Peyer's patch (tissue), 4 donors: ENCODE results near the gene SPATA31E1.

Experiments
- POLR2A ChIP-seq, 2 donors: fragments of 450-650 bp; IDR thresholded peaks; one replicate each; pipeline ENCODE4 v1.5.1; 2017; ENCODE audit warnings: antibody characterized with exemption in 2 of 2, mild to moderate bottlenecking in 2 of 2, moderate library complexity in 2 of 2
- TF ChIP-seq, protein P1 (sequence below), 6 experiments: fragments of 450-650 bp in 4 of 6; fragments of 200-600 bp in 2 of 6; sonication (generic) in 1 of 6; IDR thresholded peaks; one replicate each; pipeline ENCODE4 v1.5.1; 2017 to 2019; ENCODE audit warnings: antibody characterized with exemption in 6 of 6, mild to moderate bottlenecking in 3 of 6, moderate library complexity in 1 of 6

DNA sequence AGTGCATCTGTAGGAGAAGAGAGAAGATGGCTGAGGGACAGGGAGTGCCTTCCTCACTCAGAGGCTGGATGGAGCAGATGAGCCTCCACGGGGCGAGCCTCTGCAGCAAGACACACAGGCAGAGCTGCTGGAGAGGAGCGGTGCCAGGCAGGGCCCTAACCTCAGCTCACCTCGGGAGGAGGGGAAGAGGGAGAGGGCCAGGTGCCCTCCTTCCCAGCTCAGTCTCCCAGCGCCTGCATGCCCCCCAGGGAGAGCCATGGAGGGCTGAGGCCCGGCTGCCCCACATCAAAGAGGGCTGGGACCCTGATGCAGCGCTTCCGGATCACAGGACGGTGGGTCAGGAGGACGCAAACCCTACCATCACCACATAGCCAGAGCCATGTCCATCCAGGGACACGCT, 13.6 kb upstream of the SPATA31E1 start:
- TF ChIP-seq POLR2A (IDR thresholded peaks at IDR 0.05) = no peak
- TF ChIP-seq, protein P1, sequence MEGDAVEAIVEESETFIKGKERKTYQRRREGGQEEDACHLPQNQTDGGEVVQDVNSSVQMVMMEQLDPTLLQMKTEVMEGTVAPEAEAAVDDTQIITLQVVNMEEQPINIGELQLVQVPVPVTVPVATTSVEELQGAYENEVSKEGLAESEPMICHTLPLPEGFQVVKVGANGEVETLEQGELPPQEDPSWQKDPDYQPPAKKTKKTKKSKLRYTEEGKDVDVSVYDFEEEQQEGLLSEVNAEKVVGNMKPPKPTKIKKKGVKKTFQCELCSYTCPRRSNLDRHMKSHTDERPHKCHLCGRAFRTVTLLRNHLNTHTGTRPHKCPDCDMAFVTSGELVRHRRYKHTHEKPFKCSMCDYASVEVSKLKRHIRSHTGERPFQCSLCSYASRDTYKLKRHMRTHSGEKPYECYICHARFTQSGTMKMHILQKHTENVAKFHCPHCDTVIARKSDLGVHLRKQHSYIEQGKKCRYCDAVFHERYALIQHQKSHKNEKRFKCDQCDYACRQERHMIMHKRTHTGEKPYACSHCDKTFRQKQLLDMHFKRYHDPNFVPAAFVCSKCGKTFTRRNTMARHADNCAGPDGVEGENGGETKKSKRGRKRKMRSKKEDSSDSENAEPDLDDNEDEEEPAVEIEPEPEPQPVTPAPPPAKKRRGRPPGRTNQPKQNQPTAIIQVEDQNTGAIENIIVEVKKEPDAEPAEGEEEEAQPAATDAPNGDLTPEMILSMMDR (IDR thresholded peaks at IDR 0.05) = no peak
